ENCODE results near the gene TAB2. TPM values are rescaled to one million over a fixed set of nuclear protein-coding genes. Genes with fewer than 3 reads are reported as not detected.

The TAB2 gene
- total RNA-seq, 1 experiment from 2014 or later = 56.7 TPM

GRCh38 chr6:149368065-149368464 is 50.6 kb downstream of the TAB2 start:
- RAD21 ChIA-PET (ENCODE audit: low non-redundant PET in 1 of 2, low total read pairs in 2 of 2, uncharacterized antibody in 2 of 2, unreplicated experiment in 2 of 2) = no interaction called here
- peaks cover 65% of the 10 kb centered on the region for H3K79me2 ChIP-seq (ENCODE audit: insufficient read depth, low read length)
- no peak overlapping the region for H3K4me2 ChIP-seq (ENCODE audit: low read length)
- ATAC-seq (no peak), DNase-seq (ENCODE audit: low read depth, low spot score) (no peak)
- H3K4me3 ChIP-seq (replicated peaks in 1 of 2; ENCODE audit: low read depth in 1 of 2, low read length in 2 of 2) = no peak overlapping the region
- H3K9me2 ChIP-seq (ENCODE audit: insufficient read depth) = no peaks in the 10 kb centered on the region
- H3K4me1 ChIP-seq (ENCODE audit: control insufficient read depth in 1 of 2, insufficient read depth in 2 of 2, low read length in 2 of 2) = peaks cover 4 to 6% of the 10 kb centered on the region in 2 experiments
- H3K36me3 ChIP-seq (ENCODE audit: control insufficient read depth in 1 of 2, insufficient read depth in 2 of 2, low read length in 2 of 2) = no peaks in the 10 kb centered on the region
- POLR2A ChIA-PET = no interaction called here
- CTCF ChIA-PET = no interaction called here
- H2AFZ ChIP-seq (ENCODE audit: low read depth, low read length, poor library complexity, severe bottlenecking) = no peak overlapping the region
- no peaks in the 10 kb centered on the region for H3K9me3 ChIP-seq (ENCODE audit: control insufficient read depth in 1 of 2, insufficient read depth in 1 of 2, low read depth in 1 of 2, low read length in 2 of 2)
- H3K27me3 ChIP-seq (ENCODE audit: insufficient read depth, low read length) = no peaks in the 10 kb centered on the region
- H3K27ac ChIP-seq (ENCODE audit: low read depth, low read length) = no peak overlapping the region
- H3K9ac ChIP-seq (ENCODE audit: low read length) = no peak overlapping the region
- TF ChIP-seq ZFX (IDR thresholded peaks at IDR 0.05) = no peak
- TF ChIP-seq SP1 (IDR thresholded peaks at IDR 0.05; ENCODE audit: low read depth) = no peak
- TF ChIP-seq FOSL1 (IDR thresholded peaks at IDR 0.05; ENCODE audit: low read depth) = no peak
- TF ChIP-seq TCF7L2 (IDR thresholded peaks at IDR 0.05; ENCODE audit: borderline replicate concordance, extremely low read depth, insufficient read depth, insufficient read length) = no peak
- TF ChIP-seq REST (IDR thresholded peaks at IDR 0.05; ENCODE audit: low read depth) = no peak
- TF ChIP-seq POLR2A (IDR thresholded peaks at IDR 0.05; ENCODE audit: borderline replicate concordance, extremely low read depth, insufficient read depth, insufficient read length) = no peak
- no peak for TF ChIP-seq RAD21 (IDR thresholded peaks at IDR 0.05; ENCODE audit: low read depth)
- no peak for TF ChIP-seq ZNF274 (IDR thresholded peaks at IDR 0.05; ENCODE audit: low read depth, low read length)
- no peak for TF ChIP-seq CTCF (IDR thresholded peaks at IDR 0.05 in 2 of 3, conservative IDR thresholded peaks at IDR 0.05 in 1 of 3; ENCODE audit: borderline replicate concordance in 1 of 3, insufficient read depth in 1 of 3, low read depth in 2 of 3, low read length in 2 of 3)
- no peak for TF ChIP-seq SRF (IDR thresholded peaks at IDR 0.05; ENCODE audit: low read depth)
- TF ChIP-seq JUND (IDR thresholded peaks at IDR 0.05) = no peak
- intact Hi-C loops (cut with micrococcal nuclease) = no loop called here
- no TSS peak for BruUV-seq (replicated peaks)
- peaks cover 5% of the 10 kb centered on the region; the same call in 1 of the 2 replicates for H4K20me1 ChIP-seq (ENCODE audit: insufficient read depth)

Data from HCT116 (cell line).